Measurements from ENCODE around the gene PDZD7. TPM values are rescaled to one million over a fixed set of nuclear protein-coding genes. Genes with fewer than 3 reads are reported as not detected.
A peak's percentile ranks its signal among the peaks of the same experiment; 100 is the strongest.

PDZD7 gene
- total RNA-seq, 1 experiment from 2014 or later = 2.6 TPM

DNA sequence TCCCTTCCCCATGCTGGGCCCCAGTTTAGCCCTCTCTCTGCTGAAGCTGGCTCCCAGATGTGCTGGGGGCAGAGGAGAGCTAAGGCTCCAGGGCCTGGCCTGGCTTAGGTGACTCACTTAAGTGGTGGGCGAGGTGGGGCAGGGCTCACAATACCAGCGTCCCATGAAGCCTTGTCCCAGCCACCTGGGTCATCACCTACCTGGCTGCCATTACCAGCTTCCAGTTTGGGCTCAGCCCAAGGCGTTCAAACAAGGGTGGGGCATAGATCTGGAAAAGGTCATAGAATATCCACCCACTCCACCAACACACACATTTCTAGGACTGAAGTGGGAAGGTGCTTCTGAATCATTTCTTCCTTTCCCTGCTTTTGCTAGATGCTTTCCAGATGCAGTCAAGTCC is 39.2 kb upstream of the PDZD7 start:
- Histone ChIP-seq H3K79me2 (ENCODE audit: low read length) (no peaks in the 10 kb centered on the region), H4K20me1 (ENCODE audit: insufficient read depth, low read depth, low read length) (no peaks in the 10 kb centered on the region), H3K9me3 (ENCODE audit: low read length) (no peaks in the 10 kb centered on the region), H3K27me3 (ENCODE audit: low read length) (no peaks in the 10 kb centered on the region), H2AFZ (ENCODE audit: low read length) (no peak overlapping the region), H3K9me2 (replicated peaks; ENCODE audit: insufficient read depth, low read length) (no peaks in the 10 kb centered on the region), H3K27ac (ENCODE audit: low read length) (peak overlapping the region; percentile 98), H3K4me1 (ENCODE audit: low read length) (peaks cover 84% of the 10 kb centered on the region), H3K4me3 (ENCODE audit: low read length) (peak overlapping the region; percentile 24; the same call in 1 of the 2 replicates), H3K4me2 (ENCODE audit: low read depth, low read length, poor library complexity, severe bottlenecking) (peak overlapping the region; percentile 58), H3K36me3 (ENCODE audit: insufficient read depth, low read length) (no peaks in the 10 kb centered on the region), H3K9ac (ENCODE audit: low read length) (peak overlapping the region; percentile 58)
- DNase-seq = peak; percentile 74

DNA sequence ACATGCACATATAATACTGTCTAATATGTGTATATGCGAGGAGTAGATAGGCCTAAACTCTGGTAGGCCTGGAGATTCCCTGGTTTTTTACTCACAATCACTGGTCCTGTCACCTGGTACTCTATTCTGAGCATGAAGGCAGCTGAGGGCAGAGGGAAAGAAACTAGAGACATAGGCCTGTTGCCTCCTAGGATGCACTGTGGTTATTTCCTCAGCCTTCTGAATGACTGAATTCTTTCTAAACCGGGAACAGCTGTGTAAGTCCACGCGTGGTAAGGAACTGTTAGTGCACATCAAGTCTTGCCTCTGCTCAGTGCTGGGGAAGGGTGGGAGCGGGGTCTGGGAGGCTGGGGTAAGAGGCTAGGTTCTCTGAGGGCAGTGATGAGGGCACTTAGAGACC is 38.5 kb upstream of the PDZD7 start:
- Histone ChIP-seq H3K4me2 (ENCODE audit: low read depth, low read length, poor library complexity, severe bottlenecking) (no peak overlapping the region), H3K79me2 (ENCODE audit: low read length) (no peaks in the 10 kb centered on the region), H3K36me3 (ENCODE audit: insufficient read depth, low read length) (no peaks in the 10 kb centered on the region), H3K9ac (ENCODE audit: low read length) (no peak overlapping the region; the same call in 1 of the 2 replicates), H3K27ac (ENCODE audit: low read length) (peak overlapping the region; percentile 98), H3K9me2 (replicated peaks; ENCODE audit: insufficient read depth, low read length) (no peaks in the 10 kb centered on the region), H4K20me1 (ENCODE audit: insufficient read depth, low read depth, low read length) (no peaks in the 10 kb centered on the region), H3K4me3 (ENCODE audit: low read length) (no peak overlapping the region), H2AFZ (ENCODE audit: low read length) (no peak overlapping the region), H3K9me3 (ENCODE audit: low read length) (no peaks in the 10 kb centered on the region), H3K4me1 (ENCODE audit: low read length) (peaks cover 89% of the 10 kb centered on the region), H3K27me3 (ENCODE audit: low read length) (no peaks in the 10 kb centered on the region)
- DNase-seq = peak; percentile 56

- Histone ChIP-seq H3K79me2 (ENCODE audit: low read length) (peaks cover 13% of the 10 kb centered on the region), H3K27ac (ENCODE audit: low read length) (peak overlapping the region; percentile 98), H3K9me2 (replicated peaks; ENCODE audit: insufficient read depth, low read length) (no peaks in the 10 kb centered on the region), H3K4me1 (ENCODE audit: low read length) (peaks cover 90% of the 10 kb centered on the region), H3K4me3 (ENCODE audit: low read length) (peak overlapping the region; percentile 80), H2AFZ (ENCODE audit: low read length) (no peak overlapping the region), H3K27me3 (ENCODE audit: low read length) (no peaks in the 10 kb centered on the region), H3K9me3 (ENCODE audit: low read length) (no peaks in the 10 kb centered on the region), H3K9ac (ENCODE audit: low read length) (peak overlapping the region; percentile 88), H3K4me2 (ENCODE audit: low read depth, low read length, poor library complexity, severe bottlenecking) (peak overlapping the region; percentile 81), H4K20me1 (ENCODE audit: insufficient read depth, low read depth, low read length) (no peaks in the 10 kb centered on the region), H3K36me3 (ENCODE audit: insufficient read depth, low read length) (no peaks in the 10 kb centered on the region)
- peak; percentile 97 for DNase-seq
Observed at GRCh38 chr10:101067356-101068083, 36.6 kb upstream of the PDZD7 start.

DNA sequence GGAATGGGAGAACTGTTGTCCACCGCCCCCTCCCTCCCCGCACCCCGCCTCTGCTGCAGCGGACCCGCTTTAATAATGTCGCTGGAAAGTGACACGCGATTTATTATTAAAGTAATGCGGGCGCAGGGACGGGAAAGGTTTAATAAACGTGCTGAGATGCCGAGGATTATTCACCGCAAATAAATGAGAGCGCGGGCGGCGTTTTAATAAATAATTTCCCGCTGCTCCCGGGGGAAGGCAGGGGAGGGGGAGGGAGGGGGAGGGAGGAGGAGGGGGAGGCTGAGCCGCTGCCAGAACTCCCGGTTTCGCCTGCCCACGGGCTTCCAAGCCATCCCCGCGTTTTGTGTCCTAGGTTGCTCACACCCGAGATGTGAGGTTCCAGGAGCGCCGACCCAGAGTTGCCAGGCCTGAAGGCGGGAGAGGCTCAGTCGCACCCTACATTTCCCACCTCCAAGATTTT is 36.0 kb upstream of the PDZD7 start:
- Histone ChIP-seq H3K4me2 (ENCODE audit: low read depth, low read length, poor library complexity, severe bottlenecking) (peak overlapping the region; percentile 81), H4K20me1 (ENCODE audit: insufficient read depth, low read depth, low read length) (no peaks in the 10 kb centered on the region), H3K27me3 (ENCODE audit: low read length) (no peaks in the 10 kb centered on the region), H2AFZ (ENCODE audit: low read length) (no peak overlapping the region), H3K9ac (ENCODE audit: low read length) (peak overlapping the region; percentile 88), H3K9me2 (replicated peaks; ENCODE audit: insufficient read depth, low read length) (no peaks in the 10 kb centered on the region), H3K79me2 (ENCODE audit: low read length) (peaks cover 18% of the 10 kb centered on the region), H3K4me1 (ENCODE audit: low read length) (peaks cover 88% of the 10 kb centered on the region), H3K27ac (ENCODE audit: low read length) (peak overlapping the region; percentile 98), H3K9me3 (ENCODE audit: low read length) (no peaks in the 10 kb centered on the region), H3K4me3 (ENCODE audit: low read length) (peak overlapping the region; percentile 80), H3K36me3 (ENCODE audit: insufficient read depth, low read length) (no peaks in the 10 kb centered on the region)
- DNase-seq = peak; percentile 78

DNA sequence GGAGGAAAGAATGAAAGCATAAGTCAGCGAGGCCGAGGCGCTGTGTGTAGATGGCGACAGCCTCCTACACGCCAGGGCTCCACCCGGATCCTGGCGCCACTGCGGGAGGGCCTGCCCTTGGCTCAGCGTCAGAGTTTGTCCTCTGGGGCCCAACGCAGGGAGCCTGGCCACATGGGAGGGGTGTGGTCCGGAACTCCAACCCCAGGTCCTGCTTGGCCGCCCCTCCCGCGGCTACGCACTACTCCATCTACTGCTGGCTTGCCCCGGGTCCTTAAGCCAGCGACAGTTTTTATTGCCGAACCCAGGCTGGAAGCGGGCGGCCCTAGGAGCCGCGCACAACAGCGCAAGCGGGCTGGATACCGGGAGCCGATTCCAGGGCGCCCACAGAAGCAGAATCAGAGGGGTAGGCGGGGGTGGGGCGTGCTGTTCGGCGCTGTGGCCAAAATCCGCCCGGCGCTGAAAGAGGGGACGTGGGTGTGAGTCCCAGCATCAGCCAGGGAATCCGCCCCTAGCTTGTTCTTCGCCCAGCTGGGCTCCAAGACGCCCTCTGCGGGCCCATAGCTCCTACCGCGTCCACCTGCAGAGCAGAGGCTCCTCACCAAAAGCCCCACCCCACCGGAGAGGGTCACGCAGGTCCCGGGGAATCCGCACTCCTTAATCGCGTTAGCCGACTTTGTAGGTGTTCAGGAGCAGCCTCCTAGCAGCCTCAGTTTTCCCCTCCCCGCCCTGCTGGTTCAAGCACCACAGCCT is 35.4 kb upstream of the PDZD7 start:
- Histone ChIP-seq H3K4me3 (ENCODE audit: low read length) (peak overlapping the region; percentile 80), H3K4me2 (ENCODE audit: low read depth, low read length, poor library complexity, severe bottlenecking) (peak overlapping the region; percentile 81), H3K79me2 (ENCODE audit: low read length) (peaks cover 24% of the 10 kb centered on the region), H3K27ac (ENCODE audit: low read length) (peak overlapping the region; percentile 98), H3K27me3 (ENCODE audit: low read length) (no peaks in the 10 kb centered on the region), H3K4me1 (ENCODE audit: low read length) (peaks cover 88% of the 10 kb centered on the region), H3K9ac (ENCODE audit: low read length) (peak overlapping the region; percentile 88), H3K36me3 (ENCODE audit: insufficient read depth, low read length) (no peaks in the 10 kb centered on the region), H4K20me1 (ENCODE audit: insufficient read depth, low read depth, low read length) (no peaks in the 10 kb centered on the region), H2AFZ (ENCODE audit: low read length) (no peak overlapping the region), H3K9me3 (ENCODE audit: low read length) (no peaks in the 10 kb centered on the region), H3K9me2 (replicated peaks; ENCODE audit: insufficient read depth, low read length) (no peaks in the 10 kb centered on the region)
- peak; percentile 94 for DNase-seq

DNA sequence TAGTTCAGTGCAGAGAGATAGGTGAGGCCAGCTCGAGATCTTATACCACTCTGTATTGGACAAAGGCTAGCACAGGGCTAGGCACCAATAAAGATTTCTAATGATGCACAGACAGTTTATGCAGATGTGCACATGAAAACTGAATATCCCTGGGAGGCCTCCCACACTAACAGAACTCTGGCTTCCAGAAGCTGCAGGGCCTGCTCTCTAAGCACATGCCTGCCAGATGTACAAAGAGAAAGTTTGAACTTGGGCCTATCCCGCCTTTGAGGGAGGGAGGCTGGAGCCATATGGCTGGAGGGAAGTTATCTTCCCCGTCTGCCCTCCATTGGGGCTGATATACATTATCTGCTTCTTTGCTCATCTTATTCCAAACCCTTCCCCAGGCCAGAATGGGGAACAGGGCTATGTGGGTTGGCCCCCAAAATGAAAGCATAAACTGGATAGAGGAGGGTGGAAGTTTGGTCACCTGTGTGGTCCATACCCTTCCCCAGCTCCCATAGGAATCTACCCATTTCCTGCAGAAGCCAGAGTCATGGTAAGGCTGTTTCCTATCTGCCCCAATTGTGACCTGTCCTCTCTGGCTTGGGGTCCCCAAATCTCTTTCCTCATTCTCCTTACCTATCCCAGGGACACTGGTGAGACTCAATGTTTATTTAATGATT is 34.7 kb upstream of the PDZD7 start:
- Histone ChIP-seq H3K4me3 (ENCODE audit: low read length) (peak overlapping the region; percentile 80), H3K9me2 (replicated peaks; ENCODE audit: insufficient read depth, low read length) (no peaks in the 10 kb centered on the region), H3K4me2 (ENCODE audit: low read depth, low read length, poor library complexity, severe bottlenecking) (peak overlapping the region; percentile 81), H3K27me3 (ENCODE audit: low read length) (no peaks in the 10 kb centered on the region), H2AFZ (ENCODE audit: low read length) (no peak overlapping the region), H4K20me1 (ENCODE audit: insufficient read depth, low read depth, low read length) (no peaks in the 10 kb centered on the region), H3K27ac (ENCODE audit: low read length) (peak overlapping the region; percentile 98), H3K36me3 (ENCODE audit: insufficient read depth, low read length) (no peaks in the 10 kb centered on the region), H3K4me1 (ENCODE audit: low read length) (peaks cover 83% of the 10 kb centered on the region), H3K79me2 (ENCODE audit: low read length) (peaks cover 26% of the 10 kb centered on the region), H3K9ac (ENCODE audit: low read length) (peak overlapping the region; percentile 88), H3K9me3 (ENCODE audit: low read length) (no peaks in the 10 kb centered on the region)
- DNase-seq = peak; percentile 62

DNA sequence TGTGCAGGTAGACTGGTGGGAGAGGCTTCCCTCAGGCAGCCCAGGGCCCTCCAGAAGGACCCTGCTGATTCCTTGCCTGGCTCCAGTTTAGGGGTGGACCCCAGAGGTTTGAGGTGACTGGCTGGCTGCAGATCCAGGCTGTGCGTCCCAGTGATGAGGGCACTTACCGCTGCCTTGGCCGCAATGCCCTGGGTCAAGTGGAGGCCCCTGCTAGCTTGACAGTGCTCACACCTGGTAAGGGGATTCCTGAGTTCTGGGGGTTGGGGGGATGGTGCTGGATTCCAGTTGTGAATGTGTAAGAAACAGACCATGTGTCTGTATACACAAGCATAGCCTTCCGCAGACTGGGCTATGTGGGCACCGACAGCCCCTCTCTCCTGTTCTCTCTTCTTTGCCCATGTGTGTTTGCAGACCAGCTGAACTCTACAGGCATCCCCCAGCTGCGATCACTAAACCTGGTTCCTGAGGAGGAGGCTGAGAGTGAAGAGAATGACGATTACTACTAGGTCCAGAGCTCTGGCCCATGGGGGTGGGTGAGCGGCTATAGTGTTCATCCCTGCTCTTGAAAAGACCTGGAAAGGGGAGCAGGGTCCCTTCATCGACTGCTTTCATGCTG is 33.6 kb upstream of the PDZD7 start:
- H3K79me2 ChIP-seq (ENCODE audit: low read length) = peaks cover 36% of the 10 kb centered on the region
- H4K20me1 ChIP-seq (ENCODE audit: insufficient read depth, low read depth, low read length) = no peaks in the 10 kb centered on the region
- H3K27me3 ChIP-seq (ENCODE audit: low read length) = no peaks in the 10 kb centered on the region
- no peaks in the 10 kb centered on the region for H3K9me2 ChIP-seq (replicated peaks; ENCODE audit: insufficient read depth, low read length)
- no peaks in the 10 kb centered on the region for H3K36me3 ChIP-seq (ENCODE audit: insufficient read depth, low read length)
- peak overlapping the region; percentile 88 for H3K9ac ChIP-seq (ENCODE audit: low read length)
- no peak for DNase-seq
- peaks cover 75% of the 10 kb centered on the region for H3K4me1 ChIP-seq (ENCODE audit: low read length)
- H3K27ac ChIP-seq (ENCODE audit: low read length) = peak overlapping the region; percentile 98
- no peaks in the 10 kb centered on the region for H3K9me3 ChIP-seq (ENCODE audit: low read length)
- H2AFZ ChIP-seq (ENCODE audit: low read length) = no peak overlapping the region
- H3K4me2 ChIP-seq (ENCODE audit: low read depth, low read length, poor library complexity, severe bottlenecking) = peak overlapping the region; percentile 81
- peak overlapping the region; percentile 80; the same call in 1 of the 2 replicates for H3K4me3 ChIP-seq (ENCODE audit: low read length)

All from Karpas-422 (cell line).